HK-2 (cell line): ENCODE measurements around the gene WHRN.

Experiments used
- DNase-seq: peaks from one replicate; pipeline ENCODE4 v3.0.0-alpha.2; 2018; ENCODE audit not compliant: unreplicated experiment

WHRN gene

GRCh38 chr9:114513959-114514267 lies 8.6 kb upstream of the WHRN start:
- DNase-seq, result no peak

DNA sequence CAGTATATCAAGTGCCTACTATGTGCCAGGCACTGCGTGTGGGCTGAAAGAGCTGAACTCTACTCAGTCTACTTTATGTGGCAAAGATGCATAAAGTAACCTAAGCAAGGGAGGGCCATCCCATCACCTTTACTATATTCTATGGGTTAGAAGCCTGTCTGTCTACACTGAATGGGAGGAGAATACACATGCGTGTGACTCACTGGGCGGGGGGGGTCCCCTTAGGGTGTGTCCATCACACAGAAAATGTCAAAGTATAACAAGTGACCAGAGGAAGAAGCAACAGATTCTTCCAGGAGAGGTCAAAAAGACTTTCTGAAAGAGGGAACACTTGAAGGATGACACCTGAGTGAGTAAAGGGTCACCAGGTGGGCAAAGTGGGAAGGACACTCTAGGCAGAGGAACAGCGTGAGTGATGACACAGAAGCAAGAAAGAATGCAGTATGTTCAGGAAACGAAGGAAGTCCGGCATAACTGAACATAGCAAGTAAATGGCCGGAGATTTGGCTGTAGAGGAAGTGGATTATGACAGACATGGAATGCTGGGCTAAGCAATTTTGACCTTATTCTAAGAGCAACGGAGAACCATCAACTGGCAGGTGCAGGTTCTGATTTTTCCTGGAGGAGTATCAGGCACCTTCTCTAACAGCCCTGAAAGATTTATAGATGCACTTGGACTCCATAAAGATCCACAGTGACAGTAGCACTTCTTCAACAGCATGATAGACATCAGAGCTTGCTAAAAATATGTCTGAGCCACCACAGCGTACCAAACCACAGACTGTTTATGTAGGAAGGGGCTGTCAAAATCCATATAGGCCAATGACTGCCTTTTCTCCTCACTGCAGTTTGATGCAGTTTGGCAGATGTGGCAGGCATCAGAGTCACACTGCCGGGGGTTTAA lies 8.0 kb upstream of the WHRN start:
- no peak for DNase-seq

GRCh38 chr9:114511978-114512874 lies 7.0 kb upstream of the WHRN start:
- DNase-seq, result no peak

DNA sequence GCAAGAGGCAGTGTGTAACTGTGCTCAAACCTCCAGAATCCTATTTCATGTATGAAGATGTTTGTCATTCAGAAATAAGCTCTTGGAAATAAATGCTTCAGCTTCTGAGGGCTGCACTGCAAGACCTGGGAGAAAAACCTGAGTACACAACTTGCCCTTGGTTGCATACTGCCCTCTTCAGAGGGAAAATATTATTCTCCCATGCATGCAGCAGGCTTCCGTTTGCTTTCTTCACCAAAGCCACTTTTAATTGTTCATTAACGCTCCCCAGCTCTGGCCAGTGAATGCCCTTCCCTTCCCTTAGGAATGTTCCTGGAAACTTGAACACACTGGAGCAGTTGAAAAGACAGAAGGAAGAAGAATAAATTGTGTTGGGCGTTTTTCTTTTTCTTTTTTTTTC lies 2.5 kb upstream of the WHRN start:
- DNase-seq, result no peak

GRCh38 chr9:114506082-114506390 lies 763 bp upstream of the WHRN start:
- DNase-seq, result no peak

DNA sequence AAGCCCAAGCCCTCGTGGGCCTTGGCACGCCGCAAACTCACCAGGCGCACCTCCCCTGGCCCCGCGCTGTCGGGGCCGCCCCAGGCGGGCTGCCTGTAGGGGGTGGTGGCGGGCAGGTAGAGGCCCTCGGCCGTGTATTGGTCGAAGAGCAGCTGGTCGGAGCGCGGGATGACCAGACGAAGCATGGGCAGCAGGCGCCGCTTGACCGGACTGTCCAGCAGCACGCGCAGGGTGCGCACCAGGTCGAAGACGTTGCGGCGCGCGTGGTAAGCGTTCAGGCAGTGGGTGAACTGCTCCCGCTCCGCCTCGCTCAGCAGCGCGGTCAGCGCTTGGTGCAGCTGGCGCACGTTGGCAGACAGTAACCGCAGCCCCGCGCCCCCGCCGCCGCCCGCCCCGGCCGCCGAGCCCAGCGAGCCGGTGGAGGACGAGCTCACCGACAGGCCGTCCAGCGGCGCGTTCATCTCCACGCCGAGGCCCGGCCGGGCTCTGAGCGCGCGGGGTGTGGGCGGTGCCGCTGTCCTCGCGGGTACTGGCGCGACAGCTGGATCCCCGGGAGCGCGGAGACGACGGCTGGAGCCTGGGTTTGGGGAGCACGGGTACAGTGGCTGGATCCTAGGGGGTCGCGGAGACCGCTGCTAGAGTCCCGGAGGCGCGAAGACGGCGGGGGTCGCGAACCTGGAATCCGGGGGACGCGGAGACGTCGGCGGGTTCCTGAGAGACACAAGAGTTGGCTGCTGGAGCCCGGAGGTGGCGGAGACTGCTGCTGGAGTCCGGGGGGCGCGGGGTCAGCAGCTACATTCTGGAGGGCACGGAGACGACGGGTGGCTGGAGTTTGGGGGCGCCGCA lies 709 bp downstream of the WHRN start:
- peak; percentile 55 for DNase-seq

- no peak for DNase-seq
These were observed 1.5 kb downstream of the WHRN start for GRCh38 chr9:114503522-114504340.

DNA sequence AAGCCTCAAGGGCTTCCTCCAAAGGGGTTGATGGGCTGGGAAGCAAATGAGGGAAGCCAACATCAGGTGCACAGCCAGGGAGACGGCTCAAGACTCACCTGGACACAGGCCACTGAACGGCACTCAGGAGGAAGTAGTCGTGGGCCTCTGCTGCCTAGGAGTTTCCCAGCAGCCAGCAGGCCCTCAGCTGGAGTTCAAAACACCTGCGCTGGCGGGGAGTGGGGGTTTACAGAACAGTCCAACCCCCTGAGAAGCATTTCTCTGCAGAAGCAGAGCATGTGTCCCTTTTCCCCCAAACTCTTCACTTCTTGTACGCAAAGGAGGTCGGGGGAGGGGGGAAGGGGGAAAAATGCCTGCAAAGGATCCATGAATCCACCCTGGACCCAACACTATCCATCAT lies 2.3 kb downstream of the WHRN start:
- no peak for DNase-seq

DNA sequence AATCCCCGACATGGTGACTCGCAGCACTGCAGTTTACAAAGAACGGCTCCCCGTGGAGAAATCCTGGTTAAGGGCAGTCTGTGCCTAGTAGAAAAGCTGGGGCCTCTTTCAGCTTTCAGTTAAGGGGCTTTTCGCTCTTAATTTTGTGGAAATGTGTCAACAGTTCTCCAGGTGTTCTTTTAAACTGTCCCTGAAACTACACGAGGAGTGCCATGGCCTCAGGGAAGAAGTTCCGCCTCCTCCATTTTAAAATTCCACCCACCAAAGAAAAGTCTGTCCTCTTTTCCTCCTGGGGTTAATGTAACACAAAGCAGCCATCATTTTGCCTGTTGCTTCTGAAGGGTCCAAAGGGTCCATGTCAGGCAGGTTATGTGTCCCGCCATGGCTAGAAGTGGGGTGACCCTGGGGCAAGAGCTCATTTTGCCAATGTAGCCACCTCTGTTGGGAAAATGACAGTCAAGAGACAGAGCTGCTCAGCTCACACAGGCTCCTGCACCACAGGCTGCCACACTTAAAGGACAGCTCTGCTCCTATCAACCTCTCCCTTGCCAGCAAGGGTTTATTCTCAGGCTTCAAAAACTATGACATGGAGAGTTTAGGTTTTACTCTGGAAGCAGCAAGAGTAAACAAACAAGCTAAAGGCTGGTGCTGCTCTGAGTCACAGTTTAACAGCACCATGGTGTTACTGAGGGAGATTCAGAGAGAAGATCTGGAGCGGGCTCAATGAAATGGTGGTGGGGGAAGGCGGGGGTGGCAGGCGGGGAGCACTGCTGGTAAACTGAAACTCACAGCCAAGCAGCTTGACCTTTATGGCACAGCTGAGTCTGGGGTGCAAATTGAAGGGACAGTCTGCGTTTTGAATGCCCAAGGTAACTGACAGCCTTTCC lies 3.2 kb downstream of the WHRN start:
- DNase-seq, result no peak

DNA sequence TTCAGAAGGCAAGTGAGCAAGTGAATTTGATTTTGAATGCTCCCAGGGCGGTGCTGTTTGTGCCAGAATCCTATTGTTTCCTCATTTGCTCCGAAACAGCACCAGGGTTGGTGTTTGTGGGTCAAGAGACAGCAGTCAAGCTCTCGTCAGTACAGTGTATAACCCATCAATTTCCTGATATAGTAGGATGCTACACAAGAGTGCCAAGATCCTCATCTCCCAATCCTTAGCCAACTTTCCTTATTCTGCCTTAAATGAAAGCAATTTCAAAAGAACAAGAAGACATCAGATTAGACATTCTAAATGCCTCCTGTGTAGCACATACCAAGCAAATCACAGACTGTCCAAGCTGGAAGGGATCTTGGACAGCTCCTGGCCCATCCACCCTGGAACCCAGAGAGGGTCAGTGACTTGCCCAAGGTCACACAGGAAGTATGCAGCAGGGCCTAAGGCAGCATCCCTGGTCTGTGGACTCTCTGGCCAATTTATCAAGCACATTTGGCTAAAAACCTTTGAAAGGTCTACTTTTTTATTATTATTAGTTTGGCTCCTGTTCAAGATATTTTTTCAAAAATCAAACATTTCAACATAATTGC lies 4.5 kb downstream of the WHRN start:
- no peak for DNase-seq

- no peak for DNase-seq
These were observed 5.2 kb downstream of the WHRN start for GRCh38 chr9:114499941-114500696.

GRCh38 chr9:114499528-114499927 lies 5.7 kb downstream of the WHRN start:
- no peak for DNase-seq

DNA sequence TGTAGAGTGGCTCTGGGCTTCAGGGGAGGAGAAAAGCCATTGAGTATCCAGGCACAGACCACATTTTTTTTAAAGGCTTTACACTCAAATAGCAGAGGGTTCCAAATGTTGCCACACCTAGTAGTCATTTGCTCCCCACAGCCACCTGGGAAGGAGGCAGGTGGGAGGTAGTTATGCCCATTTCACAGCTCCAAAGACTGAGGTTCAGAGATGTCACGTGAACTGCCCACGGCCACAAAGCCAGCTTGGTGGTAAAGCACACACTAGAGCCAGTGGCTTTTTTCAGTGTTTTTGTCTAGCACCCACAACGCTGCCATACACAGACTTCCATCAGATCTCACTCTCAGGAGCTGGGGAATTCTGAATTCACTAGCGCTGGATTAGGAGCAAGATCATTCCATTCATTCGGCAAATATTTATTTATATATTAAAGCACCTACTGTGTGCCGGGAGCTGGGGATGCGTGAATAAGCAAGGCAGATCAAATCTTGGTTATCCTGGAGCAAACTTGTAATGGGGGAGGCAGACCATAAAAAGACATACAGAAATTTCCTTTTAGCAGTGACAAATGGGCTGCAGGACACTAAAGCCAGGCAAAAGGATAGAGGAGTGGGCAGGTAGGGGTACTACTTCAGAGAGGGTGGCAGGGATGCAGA lies 7.4 kb downstream of the WHRN start:
- no peak for DNase-seq

GRCh38 chr9:114497236-114497635 lies 8.0 kb downstream of the WHRN start:
- no peak for DNase-seq

GRCh38 chr9:114496011-114496410 lies 9.3 kb downstream of the WHRN start:
- DNase-seq, result no peak

- no peak for DNase-seq
These were observed 10.3 kb downstream of the WHRN start for GRCh38 chr9:114494776-114495569.

- no peak for DNase-seq
These were observed 11.6 kb downstream of the WHRN start for GRCh38 chr9:114493521-114494184.
